ENCODE data around the gene ACSM5. TPM values are rescaled to one million over a fixed set of nuclear protein-coding genes. Genes with fewer than 3 reads are reported as not detected.

ACSM5 gene
- total and polyA plus RNA-seq, 2 donors (not counting 1 experiment from before 2014, with no cell fraction given), result not detected

- Histone ChIP-seq H2AFZ (ENCODE audit: insufficient read depth, low read depth, low read length, poor library complexity, severe bottlenecking) (no peak overlapping the region), H3K9me3 (ENCODE audit: control extremely low read depth in 1 of 3, control insufficient read depth in 2 of 3, insufficient read depth in 1 of 3, low read length in 2 of 3) (no peaks in the 10 kb centered on the region), H3K36me3 (replicated peaks in 1 of 2; ENCODE audit: control extremely low read depth in 1 of 2, control insufficient read depth in 1 of 2, extremely low read depth in 1 of 2, insufficient read depth in 2 of 2, low read length in 1 of 2) (no peaks in the 10 kb centered on the region), H3K4me2 (replicated peaks; ENCODE audit: low read depth, low read length, poor library complexity, severe bottlenecking) (no peak overlapping the region), H4K20me1 (ENCODE audit: control insufficient read depth, insufficient read depth, low read length, poor library complexity, severe bottlenecking) (no peaks in the 10 kb centered on the region), H3K9ac (ENCODE audit: low read length) (no peak overlapping the region), H3K27ac (ENCODE audit: low read length in 2 of 2) (no peak overlapping the region), H3K27me3 (replicated peaks in 1 of 4; ENCODE audit: control extremely low read depth in 1 of 4, control insufficient read depth in 3 of 4, insufficient read depth in 4 of 4, low read length in 3 of 4) (no peaks in the 10 kb centered on the region), H3K4me3 (ENCODE audit: control extremely low read depth in 1 of 5, extremely low read depth in 1 of 5, insufficient read depth in 1 of 5, low read depth in 2 of 5, low read length in 4 of 5) (no peak overlapping the region), H3K4me1 (ENCODE audit: control insufficient read depth in 2 of 2, insufficient read depth in 2 of 2, low read length in 2 of 2) (no peaks in the 10 kb centered on the region), H3K79me2 (ENCODE audit: control insufficient read depth, insufficient read depth, low read length) (no peaks in the 10 kb centered on the region)
- no peaks in the 10 kb centered on the region for H3K4me1 Mint-ChIP-seq
- no peaks in the 10 kb centered on the region for H3K9me3 Mint-ChIP-seq (ENCODE audit: insufficient read depth)
- H3K27ac Mint-ChIP-seq, result no peak overlapping the region
- POLR2A ChIA-PET, result no interaction called here
- H3K4me3 Mint-ChIP-seq, result no peak overlapping the region
- TF ChIP-seq, protein P1, sequence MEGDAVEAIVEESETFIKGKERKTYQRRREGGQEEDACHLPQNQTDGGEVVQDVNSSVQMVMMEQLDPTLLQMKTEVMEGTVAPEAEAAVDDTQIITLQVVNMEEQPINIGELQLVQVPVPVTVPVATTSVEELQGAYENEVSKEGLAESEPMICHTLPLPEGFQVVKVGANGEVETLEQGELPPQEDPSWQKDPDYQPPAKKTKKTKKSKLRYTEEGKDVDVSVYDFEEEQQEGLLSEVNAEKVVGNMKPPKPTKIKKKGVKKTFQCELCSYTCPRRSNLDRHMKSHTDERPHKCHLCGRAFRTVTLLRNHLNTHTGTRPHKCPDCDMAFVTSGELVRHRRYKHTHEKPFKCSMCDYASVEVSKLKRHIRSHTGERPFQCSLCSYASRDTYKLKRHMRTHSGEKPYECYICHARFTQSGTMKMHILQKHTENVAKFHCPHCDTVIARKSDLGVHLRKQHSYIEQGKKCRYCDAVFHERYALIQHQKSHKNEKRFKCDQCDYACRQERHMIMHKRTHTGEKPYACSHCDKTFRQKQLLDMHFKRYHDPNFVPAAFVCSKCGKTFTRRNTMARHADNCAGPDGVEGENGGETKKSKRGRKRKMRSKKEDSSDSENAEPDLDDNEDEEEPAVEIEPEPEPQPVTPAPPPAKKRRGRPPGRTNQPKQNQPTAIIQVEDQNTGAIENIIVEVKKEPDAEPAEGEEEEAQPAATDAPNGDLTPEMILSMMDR (IDR thresholded peaks at IDR 0.05), result no peak
- TF ChIP-seq EZH2 (IDR thresholded peaks at IDR 0.05; ENCODE audit: borderline replicate concordance, insufficient read depth, low read depth, low read length, poor library complexity, severe bottlenecking), result no peak
- 77% methylated on average over 3 of the region's 3 CpGs for WGBS (ENCODE audit: insufficient coverage)
- peaks cover 3% of the 10 kb centered on the region for H3K27me3 Mint-ChIP-seq
- intact Hi-C loops (cut with micrococcal nuclease), result no loop called here
- ATAC-seq (ENCODE audit: low read depth), result no peak
- no peak for DNase-seq
- CTCF ChIA-PET, result no interaction called here
These were observed 10.7 kb upstream of the ACSM5 start for GRCh38 chr16:20398603-20399002.

GRCh38 chr16:20399185-20399584 lies 10.1 kb upstream of the ACSM5 start:
- 75% methylated on average over 6 of the region's 7 CpGs for WGBS (ENCODE audit: insufficient coverage)
- Histone ChIP-seq H3K9ac (ENCODE audit: low read length) (no peak overlapping the region), H3K79me2 (ENCODE audit: control insufficient read depth, insufficient read depth, low read length) (no peaks in the 10 kb centered on the region), H3K9me3 (ENCODE audit: control extremely low read depth in 1 of 3, control insufficient read depth in 2 of 3, insufficient read depth in 1 of 3, low read length in 2 of 3) (no peaks in the 10 kb centered on the region), H2AFZ (ENCODE audit: insufficient read depth, low read depth, low read length, poor library complexity, severe bottlenecking) (no peak overlapping the region), H3K4me3 (ENCODE audit: control extremely low read depth in 1 of 5, extremely low read depth in 1 of 5, insufficient read depth in 1 of 5, low read depth in 2 of 5, low read length in 4 of 5) (no peak overlapping the region), H3K27me3 (replicated peaks in 1 of 4; ENCODE audit: control extremely low read depth in 1 of 4, control insufficient read depth in 3 of 4, insufficient read depth in 4 of 4, low read length in 3 of 4) (no peaks in the 10 kb centered on the region), H3K4me2 (replicated peaks; ENCODE audit: low read depth, low read length, poor library complexity, severe bottlenecking) (no peak overlapping the region), H3K36me3 (replicated peaks in 1 of 2; ENCODE audit: control extremely low read depth in 1 of 2, control insufficient read depth in 1 of 2, extremely low read depth in 1 of 2, insufficient read depth in 2 of 2, low read length in 1 of 2) (no peaks in the 10 kb centered on the region), H4K20me1 (ENCODE audit: control insufficient read depth, insufficient read depth, low read length, poor library complexity, severe bottlenecking) (no peaks in the 10 kb centered on the region), H3K4me1 (ENCODE audit: control insufficient read depth in 2 of 2, insufficient read depth in 2 of 2, low read length in 2 of 2) (no peaks in the 10 kb centered on the region), H3K27ac (ENCODE audit: low read length in 2 of 2) (no peak overlapping the region)
- no peaks in the 10 kb centered on the region for H3K4me1 Mint-ChIP-seq
- no peak for TF ChIP-seq EZH2 (IDR thresholded peaks at IDR 0.05; ENCODE audit: borderline replicate concordance, insufficient read depth, low read depth, low read length, poor library complexity, severe bottlenecking)
- intact Hi-C loops (cut with micrococcal nuclease), result no loop called here
- no peak for ATAC-seq (ENCODE audit: low read depth)
- POLR2A ChIA-PET, result no interaction called here
- H3K9me3 Mint-ChIP-seq (ENCODE audit: insufficient read depth), result no peaks in the 10 kb centered on the region
- no peak overlapping the region for H3K4me3 Mint-ChIP-seq
- H3K27ac Mint-ChIP-seq, result no peak overlapping the region
- DNase-seq, result no peak
- H3K27me3 Mint-ChIP-seq, result peaks cover 3% of the 10 kb centered on the region
- CTCF ChIA-PET, result no interaction called here

Data from B cell (primary cell).